Small intestine (tissue), 7 donors: ENCODE results near the gene MSI2. TPM values are rescaled to one million over a fixed set of nuclear protein-coding genes. Genes with fewer than 3 reads are reported as not detected.

Experiments
- DNase-seq, 2 donors: peaks; one replicate each; pipeline versions ENCODE4 v3.0.0 to v3.0.0-alpha.2; 2013
- FAIRE-seq: peaks from 2 replicates; lab custom pipeline; 2012; peaks lifted over from hg19 to GRCh38; lab: Jason Lieb, UNC
- H3K27ac ChIP-seq, 3 donors: one replicate each; pipeline ENCODE4 v1.5.1; 2013; ENCODE audit warnings: low read length in 2 of 3, mild to moderate bottlenecking in 2 of 3, control low read depth in 1 of 3, inconsistent platforms in 1 of 3, low read depth in 1 of 3, moderate library complexity in 1 of 3
- H3K27me3 ChIP-seq, 3 donors: one replicate each; pipeline ENCODE4 v1.6.1; 2013; ENCODE audit warnings: low read length in 3 of 3, inconsistent platforms in 1 of 3; ENCODE audit not compliant: control insufficient read depth in 3 of 3, insufficient read depth in 3 of 3
- H3K36me3 ChIP-seq, 3 donors: one replicate each; pipeline ENCODE4 v1.6.1; 2013; ENCODE audit warnings: low read length in 3 of 3, inconsistent platforms in 1 of 3, low read depth in 1 of 3, mild to moderate bottlenecking in 1 of 3, moderate library complexity in 1 of 3; ENCODE audit not compliant: control insufficient read depth in 3 of 3, insufficient read depth in 2 of 3
- H3K4me1 ChIP-seq, 3 donors: one replicate each; pipeline ENCODE4 v1.6.1; 2013; ENCODE audit warnings: low read length in 2 of 3, inconsistent platforms in 1 of 3, low read depth in 1 of 3, mild to moderate bottlenecking in 1 of 3, moderate library complexity in 1 of 3; ENCODE audit not compliant: control insufficient read depth in 3 of 3, insufficient read depth in 2 of 3
- H3K4me3 ChIP-seq, 3 donors: one replicate each; pipeline ENCODE4 v1.5.1; 2013; ENCODE audit warnings: low read length in 3 of 3, control low read depth in 1 of 3, inconsistent platforms in 1 of 3, low read depth in 1 of 3, mild to moderate bottlenecking in 1 of 3, moderate library complexity in 1 of 3
- H3K9me3 ChIP-seq, 2 donors: one replicate each; pipeline ENCODE4 v1.6.1; 2013; ENCODE audit warnings: low read depth in 1 of 2, low read length in 1 of 2; ENCODE audit not compliant: control insufficient read depth in 2 of 2, insufficient read depth in 1 of 2
- WGBS, 3 donors: extraction: QIAGEN DNeasy Blood & Tissue Kit; methylation state at CpG; one replicate each; pipeline ENCODE4 v1.1.7; 2013; 5-methylcytosine and 5-hydroxymethylcytosine counted together
- polyA plus RNA-seq, 4 donors: library from polyadenylated mRNA; stranded (reverse) in 3 of 4; unstranded in 1 of 4; fragments of 200-250 nt in 3 of 4; fragments of 120-200 nt in 1 of 4; gene quantifications; one replicate each; pipeline versions ENCODE4 v1.2.1 to v1.2.3, GENCODE V29; 2013
- donor health status: healthy with polysubstance abuse.
- donor health status: control.
- donor health status: control.
- donor health status: Bipolar disorder and iron deficiency.
- donor health status: healthy.

The MSI2 gene
- polyA plus RNA-seq, 4 donors = 5.1 to 49.4 (median 12.6) TPM

GRCh38 chr17:57697197-57697596 lies 440.9 kb downstream of the MSI2 start:
- H3K27me3 ChIP-seq = no peaks in the 10 kb centered on the region
- peaks cover 0 to 15% (median 0%) of the 10 kb centered on the region in 3 donors for H3K4me1 ChIP-seq
- FAIRE-seq (no peak), DNase-seq (no peak)
- no peak overlapping the region for H3K27ac ChIP-seq
- no peak overlapping the region for H3K4me3 ChIP-seq
- peaks cover 0 to 8% of the 10 kb centered on the region in 2 donors for H3K9me3 ChIP-seq
- H3K36me3 ChIP-seq = no peaks in the 10 kb centered on the region
- 91 to 93% (median 93%) methylated on average over 7 of the region's 7 CpGs for WGBS, 3 donors

DNA sequence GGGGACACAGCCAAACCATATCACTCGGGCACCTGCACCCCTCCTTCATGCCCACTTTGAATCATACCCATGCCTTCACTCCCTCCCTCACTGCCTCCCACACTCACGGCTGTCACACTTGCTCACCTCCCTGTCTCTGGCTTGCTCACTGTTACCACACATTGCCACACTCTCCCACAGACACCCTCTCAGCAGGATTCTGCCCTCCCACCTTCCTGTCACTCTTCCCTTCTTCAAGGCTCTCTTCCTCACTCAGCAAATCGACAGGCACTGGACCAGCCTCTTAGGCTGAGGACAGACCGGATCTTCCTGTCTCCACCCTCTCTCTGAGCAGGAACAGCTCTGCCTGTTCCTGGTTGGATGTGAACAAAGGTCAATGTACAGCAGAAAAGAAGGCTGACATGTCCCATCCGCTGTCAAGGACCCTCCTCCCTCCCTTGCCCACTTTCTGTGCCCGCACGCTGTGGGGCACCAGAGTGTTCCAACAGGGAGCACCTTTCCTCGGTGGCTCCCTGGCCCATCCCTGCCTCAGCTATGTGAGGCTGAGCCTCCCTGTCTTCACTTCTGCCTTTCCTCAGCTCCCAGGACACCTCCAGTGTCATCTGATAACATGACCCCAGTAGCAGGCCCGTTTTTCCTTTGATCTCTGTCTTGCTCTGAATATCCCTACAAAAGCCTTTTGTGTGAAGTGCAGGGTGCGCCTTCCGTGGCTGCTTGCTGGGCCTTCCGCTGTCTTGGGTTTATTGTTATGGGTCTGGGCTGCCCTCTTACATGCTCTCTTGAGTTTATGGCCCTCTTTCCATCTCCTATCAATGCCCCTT lies 441.8 kb downstream of the MSI2 start:
- no peak overlapping the region for H3K4me3 ChIP-seq
- FAIRE-seq = no peak
- H3K9me3 ChIP-seq = peaks cover 0 to 8% of the 10 kb centered on the region in 2 donors
- no peaks in the 10 kb centered on the region for H3K36me3 ChIP-seq
- H3K27me3 ChIP-seq = no peaks in the 10 kb centered on the region
- H3K27ac ChIP-seq = peak overlapping the region in 1 of 3 donors; percentile 73
- WGBS, 3 donors = 46 to 57% (median 57%) methylated on average over 12 of the region's 12 CpGs
- peaks cover 0 to 15% (median 0%) of the 10 kb centered on the region in 3 donors for H3K4me1 ChIP-seq
- DNase-seq = peak; percentile 37 to 77

GRCh38 chr17:57699751-57700219 lies 443.5 kb downstream of the MSI2 start:
- DNase-seq (no peak), FAIRE-seq (no peak)
- H3K27ac ChIP-seq = no peak overlapping the region
- WGBS, 3 donors = 74 to 89% (median 83%) methylated on average over 9 of the region's 9 CpGs
- H3K4me1 ChIP-seq = peaks cover 0 to 15% (median 0%) of the 10 kb centered on the region in 3 donors
- H3K36me3 ChIP-seq = no peaks in the 10 kb centered on the region
- H3K9me3 ChIP-seq = peaks cover 0 to 8% of the 10 kb centered on the region in 2 donors
- H3K4me3 ChIP-seq = no peak overlapping the region
- no peaks in the 10 kb centered on the region for H3K27me3 ChIP-seq

- 87 to 96% (median 92%) methylated on average over 5 of the region's 5 CpGs for WGBS, 3 donors
- H3K27me3 ChIP-seq = no peaks in the 10 kb centered on the region
- DNase-seq (no peak), FAIRE-seq (no peak)
- H3K27ac ChIP-seq = no peak overlapping the region
- no peak overlapping the region for H3K4me3 ChIP-seq
- peaks cover 0 to 15% (median 0%) of the 10 kb centered on the region in 3 donors for H3K4me1 ChIP-seq
- no peaks in the 10 kb centered on the region for H3K9me3 ChIP-seq
- H3K36me3 ChIP-seq = no peaks in the 10 kb centered on the region
These were observed 444.8 kb downstream of the MSI2 start for GRCh38 chr17:57701124-57701523.

GRCh38 chr17:57703273-57703672 lies 446.9 kb downstream of the MSI2 start:
- FAIRE-seq (no peak), DNase-seq (no peak)
- WGBS, 3 donors = 92 to 100% (median 95%) methylated on average over 1 of the region's 1 CpG
- H3K27me3 ChIP-seq = peaks cover 0 to 2% (median 0%) of the 10 kb centered on the region in 3 donors
- H3K9me3 ChIP-seq = no peaks in the 10 kb centered on the region
- no peaks in the 10 kb centered on the region for H3K36me3 ChIP-seq
- H3K27ac ChIP-seq = no peak overlapping the region
- H3K4me1 ChIP-seq = peaks cover 0 to 12% (median 0%) of the 10 kb centered on the region in 3 donors
- no peak overlapping the region for H3K4me3 ChIP-seq

- DNase-seq (no peak), FAIRE-seq (no peak)
- no peaks in the 10 kb centered on the region for H3K36me3 ChIP-seq
- no peak overlapping the region for H3K4me3 ChIP-seq
- H3K4me1 ChIP-seq = peaks cover 0 to 5% (median 0%) of the 10 kb centered on the region in 3 donors
- no peak overlapping the region for H3K27ac ChIP-seq
- no peaks in the 10 kb centered on the region for H3K9me3 ChIP-seq
- peaks cover 0 to 5% (median 0%) of the 10 kb centered on the region in 3 donors for H3K27me3 ChIP-seq
- WGBS, 3 donors = 92 to 100% (median 95%) methylated on average over 1 of the region's 1 CpG
These were observed 448.1 kb downstream of the MSI2 start for GRCh38 chr17:57704448-57704847.

GRCh38 chr17:57705921-57706695 lies 449.8 kb downstream of the MSI2 start:
- Histone ChIP-seq H3K36me3 (no peaks in the 10 kb centered on the region), H3K4me3 (no peak overlapping the region), H3K27me3 (peaks cover 0 to 5% (median 0%) of the 10 kb centered on the region in 3 donors), H3K27ac (no peak overlapping the region), H3K9me3 (no peaks in the 10 kb centered on the region), H3K4me1 (no peaks in the 10 kb centered on the region)
- 43 to 63% (median 47%) methylated on average over 12 of the region's 12 CpGs for WGBS, 3 donors
- no peak for DNase-seq
- no peak for FAIRE-seq

GRCh38 chr17:57706761-57707160 lies 450.4 kb downstream of the MSI2 start:
- Histone ChIP-seq H3K36me3 (no peaks in the 10 kb centered on the region), H3K9me3 (no peaks in the 10 kb centered on the region), H3K27ac (no peak overlapping the region), H3K27me3 (peaks cover 0 to 5% (median 0%) of the 10 kb centered on the region in 3 donors), H3K4me1 (no peaks in the 10 kb centered on the region), H3K4me3 (no peak overlapping the region)
- WGBS, 3 donors = 15 to 54% (median 31%) methylated on average over 9 of the region's 9 CpGs
- peak; percentile 6 to 19 for DNase-seq
- FAIRE-seq = no peak
